ENCODE results near the gene SPATA24. TPM values are rescaled to one million over a fixed set of nuclear protein-coding genes. Genes with fewer than 3 reads are reported as not detected.

SPATA24 gene
- polyA plus RNA-seq, 3 donors: 1.6 to 3.5 (median 3.2) TPM

DNA sequence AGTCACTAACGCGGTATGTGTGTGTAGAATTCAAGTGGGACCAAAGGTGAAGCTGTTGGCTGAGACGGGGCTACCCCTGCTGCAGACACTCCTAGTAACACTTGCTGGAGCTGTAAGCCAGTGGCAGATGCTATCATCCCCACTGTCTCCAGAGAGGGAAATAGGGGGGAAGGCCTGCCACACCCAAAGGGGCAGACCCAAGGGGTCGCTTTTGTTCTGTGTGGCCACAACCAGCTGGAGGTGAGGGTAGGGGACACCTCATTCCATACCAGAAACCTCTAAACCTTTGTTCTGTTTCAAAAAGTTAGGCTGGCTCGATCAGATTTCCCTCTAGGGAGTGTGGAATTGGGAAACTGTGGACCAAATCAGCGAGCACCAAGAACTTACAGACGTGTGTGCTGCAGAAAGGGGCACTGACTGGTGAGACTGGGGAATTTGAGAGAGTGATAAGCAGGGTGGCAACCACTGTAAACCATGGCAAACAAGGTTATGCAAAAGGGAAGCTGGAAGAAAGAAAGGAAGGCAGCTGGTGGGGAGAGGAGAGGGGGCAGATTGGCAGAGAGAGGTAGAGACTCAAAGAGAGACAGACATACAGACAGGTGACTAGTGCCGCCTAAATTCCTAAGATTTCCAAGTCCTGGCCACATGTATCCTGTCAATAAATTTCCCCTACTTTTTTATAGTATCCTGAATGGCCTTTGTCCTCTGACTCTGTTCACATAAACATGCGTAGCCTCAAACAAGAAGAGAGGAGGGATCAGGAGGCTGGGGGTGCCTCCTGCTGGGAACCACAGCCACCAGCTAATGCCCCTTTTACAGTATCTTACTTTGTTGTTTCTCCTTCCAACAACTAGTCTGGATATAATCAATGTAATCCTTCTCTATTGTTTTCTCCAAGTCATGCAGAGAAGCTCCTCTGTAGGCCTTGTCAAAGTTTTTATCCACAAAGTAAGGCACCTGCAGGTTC, 15.6 kb upstream of the SPATA24 start:
- H3K9me3 Mint-ChIP-seq: peaks cover 0 to 1% (median 0%) of the 10 kb centered on the region in 7 donors
- Histone ChIP-seq H3K9me3 (replicated peaks in 1 of 2; ENCODE audit: control insufficient read depth in 1 of 2, insufficient read depth in 1 of 2, low read length in 2 of 2) (no peaks in the 10 kb centered on the region), H3K27me3 (ENCODE audit: control insufficient read depth in 2 of 2, insufficient read depth in 2 of 2, low read length in 2 of 2) (no peaks in the 10 kb centered on the region), H3K4me3 (replicated peaks in 1 of 3; ENCODE audit: low read depth in 2 of 3, low read length in 3 of 3) (no peak overlapping the region), H2AFZ (ENCODE audit: insufficient read depth, low read depth, low read length, poor library complexity, severe bottlenecking) (no peak overlapping the region), H3K36me3 (replicated peaks in 1 of 2; ENCODE audit: control insufficient read depth in 1 of 2, insufficient read depth in 2 of 2, low read length in 2 of 2) (no peaks in the 10 kb centered on the region), H3K27ac (ENCODE audit: low read depth in 1 of 2, low read length in 2 of 2) (no peak overlapping the region), H3K4me2 (replicated peaks; ENCODE audit: extremely low read depth, low read length, poor library complexity, severe bottlenecking) (no peak overlapping the region), H3K9ac (ENCODE audit: insufficient read depth, low read length, poor library complexity, severe bottlenecking) (no peak overlapping the region), H3K4me1 (ENCODE audit: control insufficient read depth in 1 of 2, insufficient read depth in 2 of 2, low read length in 2 of 2) (no peaks in the 10 kb centered on the region), H3K79me2 (ENCODE audit: insufficient read depth, low read length) (no peaks in the 10 kb centered on the region), H4K20me1 (ENCODE audit: insufficient read depth, low read length) (no peaks in the 10 kb centered on the region)
- WGBS (ENCODE audit: insufficient coverage): 68% methylated on average over 4 of the region's 9 CpGs
- no peak for DNase-seq
- H3K4me1 Mint-ChIP-seq: peaks cover 4% of the 10 kb centered on the region
- no peak overlapping the region for H3K4me3 Mint-ChIP-seq
- peaks cover 4 to 8% of the 10 kb centered on the region in 2 donors for H3K36me3 Mint-ChIP-seq
- peaks cover 0 to 1% (median 0%) of the 10 kb centered on the region in 3 donors for H3K27me3 Mint-ChIP-seq (ENCODE audit: low read depth in 3 of 3)
- intact Hi-C loops (cut with micrococcal nuclease): no loop called here
- TF ChIP-seq CTCF (IDR thresholded peaks at IDR 0.05): no peak
- H3K27ac Mint-ChIP-seq: no peak overlapping the region

GRCh38 chr5:139418793-139419192, 14.9 kb upstream of the SPATA24 start:
- no peaks in the 10 kb centered on the region for H3K79me2 ChIP-seq (ENCODE audit: insufficient read depth, low read length)
- no peak overlapping the region for H2AFZ ChIP-seq (ENCODE audit: insufficient read depth, low read depth, low read length, poor library complexity, severe bottlenecking)
- no peaks in the 10 kb centered on the region for H3K27me3 ChIP-seq (ENCODE audit: control insufficient read depth in 2 of 2, insufficient read depth in 2 of 2, low read length in 2 of 2)
- Mint-ChIP-seq H3K27me3 (ENCODE audit: low read depth in 3 of 3) (peaks cover 0 to 1% (median 0%) of the 10 kb centered on the region in 3 donors), H3K9me3 (peaks cover 0 to 1% (median 0%) of the 10 kb centered on the region in 7 donors), H3K4me3 (no peak overlapping the region), H3K27ac (no peak overlapping the region), H3K4me1 (no peaks in the 10 kb centered on the region), H3K36me3 (peaks cover 4 to 8% of the 10 kb centered on the region in 2 donors)
- no peaks in the 10 kb centered on the region for H3K36me3 ChIP-seq (replicated peaks in 1 of 2; ENCODE audit: control insufficient read depth in 1 of 2, insufficient read depth in 2 of 2, low read length in 2 of 2)
- intact Hi-C loops (cut with micrococcal nuclease): no loop called here
- H3K27ac ChIP-seq (ENCODE audit: low read depth in 1 of 2, low read length in 2 of 2): no peak overlapping the region
- no peaks in the 10 kb centered on the region for H3K4me1 ChIP-seq (ENCODE audit: control insufficient read depth in 1 of 2, insufficient read depth in 2 of 2, low read length in 2 of 2)
- no peak for DNase-seq
- H3K9ac ChIP-seq (ENCODE audit: insufficient read depth, low read length, poor library complexity, severe bottlenecking): no peak overlapping the region
- H3K4me3 ChIP-seq (replicated peaks in 1 of 3; ENCODE audit: low read depth in 2 of 3, low read length in 3 of 3): no peak overlapping the region
- no peak overlapping the region for H3K4me2 ChIP-seq (replicated peaks; ENCODE audit: extremely low read depth, low read length, poor library complexity, severe bottlenecking)
- H3K9me3 ChIP-seq (replicated peaks in 1 of 2; ENCODE audit: control insufficient read depth in 1 of 2, insufficient read depth in 1 of 2, low read length in 2 of 2): no peaks in the 10 kb centered on the region
- H4K20me1 ChIP-seq (ENCODE audit: insufficient read depth, low read length): no peaks in the 10 kb centered on the region
- TF ChIP-seq CTCF (IDR thresholded peaks at IDR 0.05): no peak
- WGBS (ENCODE audit: insufficient coverage): no CpG with 5 or more reads among the region's 1 CpG

Data from CD14-positive monocyte (primary cell).